ENCODE measurements around the gene ASB1.

Gene ASB1, protein sequence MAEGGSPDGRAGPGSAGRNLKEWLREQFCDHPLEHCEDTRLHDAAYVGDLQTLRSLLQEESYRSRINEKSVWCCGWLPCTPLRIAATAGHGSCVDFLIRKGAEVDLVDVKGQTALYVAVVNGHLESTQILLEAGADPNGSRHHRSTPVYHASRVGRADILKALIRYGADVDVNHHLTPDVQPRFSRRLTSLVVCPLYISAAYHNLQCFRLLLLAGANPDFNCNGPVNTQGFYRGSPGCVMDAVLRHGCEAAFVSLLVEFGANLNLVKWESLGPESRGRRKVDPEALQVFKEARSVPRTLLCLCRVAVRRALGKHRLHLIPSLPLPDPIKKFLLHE

GRCh38 chr2:238426568-238427434 lies at the start of gene ASB1:
ASB1 (plus strand) TSS chr2:238426927; CDS start chr2:238427071, 144 bp downstream.
- peak; percentile 70 for DNase-seq (ENCODE audit: low spot score)

DNA sequence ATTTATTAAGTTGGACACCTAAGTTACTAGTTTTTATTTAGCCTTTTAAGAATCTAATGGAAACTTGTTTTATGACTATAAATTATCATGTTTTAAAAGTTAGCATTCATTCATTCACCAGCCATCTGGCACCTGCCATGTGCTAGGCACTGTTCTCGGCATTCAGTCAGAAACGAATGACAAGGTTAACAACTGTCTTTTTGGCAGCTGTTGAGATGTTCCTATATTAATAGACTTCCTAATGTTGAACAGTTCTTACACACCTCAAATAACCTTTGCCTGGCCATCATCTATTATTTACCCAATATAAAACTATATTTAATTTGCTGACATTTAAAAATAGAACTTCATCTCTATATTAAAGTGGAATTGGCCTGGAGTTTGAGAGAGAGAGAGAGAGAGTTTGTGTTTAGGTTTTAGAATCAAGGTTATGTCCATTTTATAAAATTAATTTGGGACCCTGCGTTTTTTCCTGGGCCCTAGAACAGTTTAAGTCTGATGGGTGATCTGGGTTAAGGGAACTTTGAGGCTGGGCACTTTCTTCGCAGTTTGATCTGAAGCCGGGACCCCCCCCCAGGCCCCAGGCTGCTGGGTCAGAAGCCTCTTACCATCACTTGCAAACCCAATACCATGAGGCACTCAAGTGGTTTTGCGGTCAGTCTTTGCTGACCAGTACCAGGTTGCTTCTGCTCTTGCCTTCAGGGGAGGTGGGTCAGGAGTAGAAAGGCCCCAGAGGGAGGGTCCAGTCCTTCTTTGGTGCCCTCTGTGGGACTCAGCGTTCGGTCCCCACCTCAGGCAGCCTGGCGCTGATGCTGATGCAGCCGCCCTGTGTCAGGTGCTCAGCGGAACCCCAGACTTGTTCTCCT lies 48.3 kb upstream of the ASB1 start:
- no peak for DNase-seq (ENCODE audit: low spot score)

DNA sequence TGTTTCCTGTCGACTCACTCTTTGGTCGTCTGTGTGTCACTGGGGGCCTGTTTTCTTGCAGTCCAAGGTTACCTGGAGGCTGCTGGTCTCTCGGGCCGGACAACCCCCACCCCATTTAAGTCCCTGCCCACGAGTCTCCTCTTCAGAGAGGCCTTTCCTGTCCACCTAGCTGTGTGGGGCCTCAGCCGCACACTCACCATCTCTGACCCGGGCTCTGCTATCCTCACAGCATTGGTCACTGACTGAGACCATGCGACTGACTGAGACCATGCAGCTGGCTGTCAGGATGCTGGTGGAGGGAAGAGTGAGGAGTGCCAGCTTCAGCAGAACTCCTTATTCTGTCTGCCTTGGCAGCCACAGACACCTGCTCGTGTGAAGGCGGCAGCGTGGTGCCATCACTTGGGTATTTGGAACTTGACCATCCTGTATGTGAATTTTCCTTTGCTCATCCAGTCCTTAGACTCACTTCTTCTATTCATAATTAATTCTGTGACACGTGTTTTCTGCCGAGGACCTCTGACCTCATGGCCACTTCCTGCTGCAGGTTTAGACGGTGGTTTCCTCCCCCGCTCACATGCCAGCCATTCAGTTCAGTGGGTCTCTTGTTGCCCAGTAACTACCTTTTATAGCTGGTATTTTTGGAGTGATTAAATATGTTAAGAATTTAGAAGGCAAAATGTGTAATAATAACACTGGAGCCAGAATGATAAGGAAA lies 47.5 kb upstream of the ASB1 start:
- peak; percentile 20 for DNase-seq (ENCODE audit: low spot score)

- no peak for DNase-seq (ENCODE audit: low spot score)
These were observed 46.4 kb upstream of the ASB1 start for GRCh38 chr2:238380336-238380735.

- no peak for DNase-seq (ENCODE audit: low spot score)
These were observed 45.9 kb upstream of the ASB1 start for GRCh38 chr2:238380785-238381184.

GRCh38 chr2:238381341-238382115 lies 45.2 kb upstream of the ASB1 start:
- no peak for DNase-seq (ENCODE audit: low spot score)

DNA sequence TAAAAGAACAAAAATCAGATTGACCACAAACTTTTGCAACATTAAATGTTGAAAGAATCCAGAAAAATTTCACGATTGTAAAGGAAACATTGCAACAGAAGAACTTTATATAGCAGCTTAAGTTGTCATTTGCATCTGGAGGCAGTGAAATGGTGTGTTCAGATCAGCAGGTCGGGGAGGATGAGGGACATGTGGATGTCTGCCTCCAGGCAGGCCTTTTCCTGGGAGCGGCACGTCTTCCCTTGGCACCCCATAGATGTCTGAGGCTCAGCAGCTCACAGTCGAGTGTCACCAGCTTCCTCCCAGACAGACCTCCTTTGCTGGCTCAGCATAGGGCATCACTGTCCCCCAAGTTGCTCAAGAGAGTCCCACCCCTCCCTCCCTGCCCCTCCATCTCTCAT lies 44.3 kb upstream of the ASB1 start:
- DNase-seq (ENCODE audit: low spot score) = no peak

DNA sequence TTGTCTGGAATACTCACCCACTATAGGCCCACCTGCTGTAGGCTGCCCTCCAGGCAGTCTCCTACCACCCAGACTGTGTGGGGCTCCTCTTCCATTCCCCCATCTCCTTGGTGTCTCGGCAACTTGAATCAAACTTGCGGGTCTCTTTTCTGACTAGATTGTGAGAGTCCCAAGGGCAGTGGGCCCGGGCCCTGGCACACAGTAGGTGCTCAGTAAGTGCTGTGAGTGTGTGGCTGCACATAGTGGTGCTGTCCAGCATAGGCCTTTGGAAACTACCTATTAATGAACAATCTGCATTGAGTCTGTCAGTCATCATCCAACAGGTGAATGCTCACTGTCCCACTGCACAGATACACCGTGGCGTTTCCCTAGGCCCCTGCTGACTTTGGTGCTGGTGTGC lies 43.6 kb upstream of the ASB1 start:
- DNase-seq (ENCODE audit: low spot score) = no peak

GRCh38 chr2:238383743-238384380 lies 42.9 kb upstream of the ASB1 start:
- no peak for DNase-seq (ENCODE audit: low spot score)

DNA sequence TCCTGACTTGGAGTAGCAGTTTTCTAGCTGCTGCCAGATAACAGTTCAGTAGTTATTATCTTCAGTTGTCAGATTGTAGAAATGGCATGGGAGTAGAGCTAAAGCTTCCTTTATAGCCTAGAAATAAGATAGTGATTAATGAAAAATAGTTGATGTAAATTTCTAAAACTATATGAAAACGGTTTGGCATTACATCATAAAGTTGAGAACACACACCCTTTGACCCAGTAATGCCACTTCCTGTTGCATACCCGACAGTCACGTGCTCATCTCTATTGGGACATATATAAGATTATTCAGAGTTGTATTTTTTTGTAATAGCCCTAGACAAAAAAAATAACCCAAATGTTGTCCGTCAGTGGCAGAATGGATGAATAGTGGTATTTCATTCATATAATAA lies 39.4 kb upstream of the ASB1 start:
- no peak for DNase-seq (ENCODE audit: low spot score)

DNA sequence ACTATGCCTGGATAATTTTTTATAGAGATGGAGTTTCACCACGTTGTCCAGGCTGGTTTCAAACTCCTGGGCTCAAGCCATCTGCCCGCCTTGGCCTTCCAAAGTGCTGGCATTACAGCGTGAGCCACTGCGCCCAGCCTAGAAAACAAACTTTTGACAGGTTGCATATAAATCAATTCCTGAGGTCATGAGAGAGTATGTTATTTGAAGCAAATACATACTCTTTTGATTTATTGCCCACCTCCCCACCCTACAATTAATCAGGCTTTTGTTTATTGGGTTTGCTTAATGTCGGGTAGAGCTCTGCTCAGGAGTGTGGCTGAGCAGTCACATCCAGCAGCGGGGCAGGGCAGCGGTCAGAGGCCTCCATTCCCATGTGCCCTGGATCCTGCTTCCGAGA lies 37.9 kb upstream of the ASB1 start:
- no peak for DNase-seq (ENCODE audit: low spot score)

DNA sequence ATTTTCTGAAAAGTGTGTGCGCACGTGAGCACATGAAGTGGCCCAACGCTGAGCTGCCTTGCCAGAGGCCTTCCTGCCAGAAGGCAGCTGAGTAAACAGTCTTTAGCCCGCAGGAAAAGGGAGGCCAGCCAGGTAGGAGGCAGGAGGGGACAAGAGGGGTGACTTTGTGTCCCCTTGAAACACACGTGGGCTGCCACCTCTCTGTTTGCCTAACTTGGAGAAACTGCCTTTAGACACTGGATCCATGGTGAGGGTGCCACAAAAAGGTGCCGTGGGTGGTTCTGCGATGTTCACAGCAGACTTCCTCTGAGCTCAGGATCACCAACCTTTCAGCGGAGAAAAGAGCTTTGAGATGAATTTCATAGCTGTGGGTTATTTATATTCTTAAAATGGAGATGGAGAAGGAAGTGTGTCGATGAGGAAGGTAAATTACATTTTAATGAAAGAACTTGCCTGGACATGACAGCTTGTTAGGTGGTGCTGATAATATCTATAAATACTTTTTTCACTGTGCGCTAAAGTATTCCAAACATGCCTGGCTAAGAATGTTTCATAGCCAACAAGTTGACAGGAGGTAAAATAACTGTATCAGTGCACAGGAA lies 36.6 kb upstream of the ASB1 start:
- no peak for DNase-seq (ENCODE audit: low spot score)

- DNase-seq (ENCODE audit: low spot score) = no peak
These were observed 35.6 kb upstream of the ASB1 start for GRCh38 chr2:238391042-238391689.

DNA sequence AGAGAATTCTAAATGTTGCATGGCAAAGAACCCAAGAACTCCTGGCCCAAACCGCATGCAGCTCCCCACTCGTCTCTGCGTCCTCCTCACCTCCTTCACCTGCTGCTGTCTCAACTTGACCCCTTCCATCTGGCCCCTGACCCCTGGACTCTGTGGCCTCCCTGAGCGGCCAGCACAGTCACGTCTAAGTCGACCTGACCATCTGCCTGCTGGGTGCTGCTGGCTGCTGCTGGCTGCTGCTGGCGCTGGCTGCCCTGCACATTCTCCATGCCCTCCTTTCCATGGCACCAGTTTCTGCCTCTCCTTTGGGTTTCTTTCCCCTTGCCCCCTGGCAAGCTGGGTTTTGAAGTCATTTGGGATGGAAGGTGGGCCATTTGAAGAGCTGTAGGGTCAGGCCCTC lies 30.1 kb upstream of the ASB1 start:
- no peak for DNase-seq (ENCODE audit: low spot score)

GRCh38 chr2:238397356-238397755 lies 29.4 kb upstream of the ASB1 start:
- DNase-seq (ENCODE audit: low spot score) = no peak

- DNase-seq (ENCODE audit: low spot score) = no peak
These were observed 28.1 kb upstream of the ASB1 start for GRCh38 chr2:238398577-238398976.

DNA sequence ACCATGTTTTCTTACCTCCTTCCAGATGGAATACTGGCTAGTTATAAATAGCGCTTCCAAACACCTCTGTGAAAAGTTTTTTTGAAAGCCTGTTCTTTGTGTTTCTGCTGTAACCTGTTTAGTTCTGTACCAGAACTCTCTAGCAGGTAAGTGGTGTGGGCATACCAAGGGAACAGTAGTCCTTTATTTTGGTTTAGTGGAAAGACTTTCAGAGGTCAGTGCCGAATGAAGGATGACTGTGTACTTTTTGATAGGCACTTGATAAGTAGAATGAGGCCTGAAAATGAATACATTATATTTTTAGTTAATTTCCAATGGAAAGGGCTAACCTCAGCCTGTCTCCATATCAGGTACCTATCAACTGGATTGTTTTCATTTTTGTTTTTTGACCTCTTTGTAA lies 27.6 kb upstream of the ASB1 start:
- no peak for DNase-seq (ENCODE audit: low spot score)

DNA sequence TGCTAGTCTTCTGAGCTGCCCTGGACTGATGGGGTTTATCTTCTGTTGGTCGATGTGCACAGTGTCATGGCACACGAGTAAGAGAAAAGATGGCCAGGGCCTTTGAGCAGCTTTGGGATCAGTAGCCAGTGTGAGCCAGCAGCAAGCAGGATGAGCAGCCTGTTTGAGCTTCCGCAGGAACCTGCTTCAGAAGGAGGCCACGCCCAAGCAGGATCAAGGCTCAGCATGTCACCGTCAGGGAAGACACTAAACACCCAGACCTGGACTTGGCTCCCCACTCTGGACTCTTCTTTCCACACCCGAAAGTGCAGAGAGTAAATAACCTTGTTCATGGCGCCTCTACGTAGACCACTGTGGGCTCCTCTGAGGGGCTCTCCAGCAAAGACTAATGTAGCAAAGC lies 25.2 kb upstream of the ASB1 start:
- DNase-seq (ENCODE audit: low spot score) = no peak

DNA sequence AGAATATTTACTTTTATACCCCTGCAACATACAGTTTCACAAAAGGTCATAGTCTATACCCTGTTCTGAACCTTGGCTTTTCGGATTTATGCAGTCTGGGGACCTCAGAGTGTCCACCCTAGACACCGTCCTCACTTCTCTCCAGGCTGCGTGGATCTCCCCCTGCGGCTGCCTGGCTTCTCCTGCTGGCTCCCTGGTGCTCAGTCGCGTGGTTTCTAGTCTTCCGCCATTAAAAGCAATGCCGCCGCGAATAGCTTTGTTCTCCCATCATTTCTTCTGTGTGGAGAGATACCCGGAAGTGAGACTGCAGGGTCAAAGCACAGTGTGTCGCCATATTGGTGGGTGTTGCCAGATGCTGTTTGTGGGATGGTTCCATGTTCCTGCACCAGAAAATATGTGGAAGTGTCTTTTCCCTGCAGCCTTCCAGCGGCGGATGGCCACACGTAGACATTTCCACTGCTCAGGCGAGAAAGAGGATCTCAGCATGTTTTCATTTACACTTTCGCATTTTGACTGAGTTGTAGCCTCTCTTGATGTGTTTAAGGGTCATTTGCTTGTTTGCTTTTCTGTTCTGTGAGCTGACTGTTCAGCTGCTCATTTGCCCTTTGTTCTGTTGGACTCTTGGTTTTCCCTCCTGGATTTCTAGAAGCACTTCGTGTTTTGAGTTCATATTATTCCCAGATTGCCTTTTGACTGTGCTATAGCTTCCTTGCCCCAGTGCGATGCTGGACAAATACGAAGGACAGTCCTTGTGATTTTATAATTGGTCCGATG lies 22.9 kb upstream of the ASB1 start:
- DNase-seq (ENCODE audit: low spot score) = no peak
